ENCODE measurements around the gene SNAPC1.

DNA sequence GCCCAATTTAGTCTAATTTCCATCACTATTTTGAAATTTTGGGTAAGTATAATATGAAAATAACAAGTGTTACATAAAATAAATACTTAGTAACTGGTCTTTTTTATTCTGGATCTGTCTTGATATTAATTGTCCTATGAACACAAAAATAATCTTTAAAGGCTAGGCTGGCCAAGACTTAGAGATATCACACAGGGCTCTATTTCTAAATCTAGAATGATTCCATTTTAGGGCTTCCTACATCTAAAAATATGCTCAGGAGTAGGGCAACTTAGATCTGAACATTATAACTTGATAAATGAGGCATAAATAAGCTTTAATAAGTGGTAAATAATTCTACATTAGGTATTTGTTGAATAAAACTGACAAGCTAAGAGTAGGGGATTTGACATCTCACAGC, 23.1 kb upstream of the SNAPC1 start:
- no peak for TF ChIP-seq MIER3 (CRISPR knock-in tag; IDR thresholded peaks at IDR 0.05; ENCODE audit: borderline replicate concordance)
- TF ChIP-seq NFIC (IDR thresholded peaks at IDR 0.05; ENCODE audit: low read length) = no peak
- no peak for TF ChIP-seq ZNF549 (CRISPR knock-in tag; IDR thresholded peaks at IDR 0.05)
